ENCODE data around the gene AGBL1. TPM values are rescaled to one million over a fixed set of nuclear protein-coding genes. Genes with fewer than 3 reads are reported as not detected.

Gene AGBL1
- total RNA-seq, 1 experiment from 2014 or later = not detected

DNA sequence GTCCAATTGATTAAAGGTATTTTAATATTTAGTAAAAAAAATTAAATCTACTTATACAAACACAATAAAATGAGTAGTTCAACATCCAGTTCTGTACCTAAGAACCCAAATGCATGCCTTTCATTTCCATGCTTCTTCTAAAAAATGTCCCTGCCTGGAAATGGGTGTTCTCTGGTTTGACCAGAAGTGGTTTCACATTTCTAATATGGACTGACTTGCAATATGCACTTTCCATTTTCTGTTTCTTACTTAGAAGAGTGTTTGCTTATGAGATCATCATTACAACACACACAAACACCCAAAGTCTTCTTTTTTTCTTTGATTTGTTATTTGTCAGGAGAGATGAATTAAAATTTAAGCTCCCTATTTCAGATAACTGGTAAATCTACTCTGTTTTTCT is 879.6 kb downstream of the AGBL1 start:
- Histone ChIP-seq H3K9me2 (ENCODE audit: insufficient read depth) (no peaks in the 10 kb centered on the region), H3K27ac (no peak overlapping the region), H2AFZ (no peak overlapping the region), H3K4me3 (no peak overlapping the region), H3K79me2 (ENCODE audit: low read depth) (no peaks in the 10 kb centered on the region), H3K36me3 (ENCODE audit: low read depth) (no peaks in the 10 kb centered on the region), H3K4me2 (no peak overlapping the region), H4K20me1 (ENCODE audit: insufficient read depth) (no peaks in the 10 kb centered on the region), H3K4me1 (replicated peaks; ENCODE audit: insufficient read depth) (no peaks in the 10 kb centered on the region), H3K27me3 (ENCODE audit: insufficient read depth, low read depth) (no peaks in the 10 kb centered on the region), H3K9me3 (ENCODE audit: insufficient read depth, low read depth) (no peaks in the 10 kb centered on the region), H3F3A (ENCODE audit: insufficient read depth, low read depth) (no peaks in the 10 kb centered on the region)
- intact Hi-C loops (cut with micrococcal nuclease; ENCODE audit: unreplicated experiment) = no loop called here
- DNase-seq = no peak
- no peak for TF ChIP-seq CTCF (conservative IDR thresholded peaks at IDR 0.05)
- TF ChIP-seq EZH2 (IDR thresholded peaks at IDR 0.05; ENCODE audit: low read depth) = no peak
- ChIA-PET POLR2A (ENCODE audit: unreplicated experiment) (no interaction called here), CTCF (no interaction called here)
- BruUV-seq (replicated peaks) = no TSS peak

GRCh38 chr15:86961669-86962068 is 882.0 kb downstream of the AGBL1 start:
- no peak overlapping the region for H2AFZ ChIP-seq
- intact Hi-C loops (cut with micrococcal nuclease; ENCODE audit: unreplicated experiment) = no loop called here
- no peaks in the 10 kb centered on the region for H3K4me1 ChIP-seq (replicated peaks; ENCODE audit: insufficient read depth)
- BruUV-seq (replicated peaks) = no TSS peak
- no peak overlapping the region for H3K4me2 ChIP-seq
- no peaks in the 10 kb centered on the region for H3K9me2 ChIP-seq (ENCODE audit: insufficient read depth)
- CTCF ChIA-PET = no interaction called here
- no peaks in the 10 kb centered on the region for H3K36me3 ChIP-seq (ENCODE audit: low read depth)
- DNase-seq = no peak
- H3F3A ChIP-seq (ENCODE audit: insufficient read depth, low read depth) = no peaks in the 10 kb centered on the region
- no peak for TF ChIP-seq EZH2 (IDR thresholded peaks at IDR 0.05; ENCODE audit: low read depth)
- TF ChIP-seq CTCF (conservative IDR thresholded peaks at IDR 0.05) = no peak
- no peak overlapping the region for H3K27ac ChIP-seq
- POLR2A ChIA-PET (ENCODE audit: unreplicated experiment) = no interaction called here
- H3K9me3 ChIP-seq (ENCODE audit: insufficient read depth, low read depth) = no peaks in the 10 kb centered on the region
- no peaks in the 10 kb centered on the region for H4K20me1 ChIP-seq (ENCODE audit: insufficient read depth)
- H3K79me2 ChIP-seq (ENCODE audit: low read depth) = no peaks in the 10 kb centered on the region
- H3K4me3 ChIP-seq = no peak overlapping the region
- H3K27me3 ChIP-seq (ENCODE audit: insufficient read depth, low read depth) = no peaks in the 10 kb centered on the region

DNA sequence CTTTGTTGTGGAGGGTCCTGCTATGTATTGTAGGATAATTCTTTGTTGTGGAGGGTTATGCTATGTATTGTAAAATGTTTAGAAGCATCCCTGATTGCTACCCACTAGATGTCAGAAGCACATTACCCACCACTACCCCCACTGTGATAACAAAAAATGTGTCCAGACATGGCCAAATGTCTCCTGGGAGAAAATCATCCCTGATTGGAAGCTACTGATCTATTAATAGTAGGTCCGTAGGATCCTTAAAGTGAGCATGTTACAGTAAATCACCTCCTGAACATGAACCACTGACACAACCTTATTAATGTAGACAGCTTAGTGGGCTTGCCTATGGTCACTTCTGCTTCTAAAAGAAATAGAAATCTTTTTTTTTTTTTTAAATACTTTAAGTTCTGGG is 884.6 kb downstream of the AGBL1 start:
- no peaks in the 10 kb centered on the region for H4K20me1 ChIP-seq (ENCODE audit: insufficient read depth)
- intact Hi-C loops (cut with micrococcal nuclease; ENCODE audit: unreplicated experiment) = no loop called here
- H3F3A ChIP-seq (ENCODE audit: insufficient read depth, low read depth) = no peaks in the 10 kb centered on the region
- no peaks in the 10 kb centered on the region for H3K79me2 ChIP-seq (ENCODE audit: low read depth)
- TF ChIP-seq EZH2 (IDR thresholded peaks at IDR 0.05; ENCODE audit: low read depth) (no peak), CTCF (conservative IDR thresholded peaks at IDR 0.05) (no peak)
- POLR2A ChIA-PET (ENCODE audit: unreplicated experiment) = no interaction called here
- CTCF ChIA-PET = no interaction called here
- H3K27ac ChIP-seq = no peak overlapping the region
- H3K4me1 ChIP-seq (replicated peaks; ENCODE audit: insufficient read depth) = no peaks in the 10 kb centered on the region
- no TSS peak for BruUV-seq (replicated peaks)
- no peak overlapping the region for H3K4me2 ChIP-seq
- no peaks in the 10 kb centered on the region for H3K9me2 ChIP-seq (ENCODE audit: insufficient read depth)
- DNase-seq = no peak
- H3K36me3 ChIP-seq (ENCODE audit: low read depth) = no peaks in the 10 kb centered on the region
- H3K4me3 ChIP-seq = no peak overlapping the region
- H2AFZ ChIP-seq = no peak overlapping the region
- no peaks in the 10 kb centered on the region for H3K27me3 ChIP-seq (ENCODE audit: insufficient read depth, low read depth)
- H3K9me3 ChIP-seq (ENCODE audit: insufficient read depth, low read depth) = no peaks in the 10 kb centered on the region

Measured in PC-9 (cell line).